GM18870 (cell line): Measurements from ENCODE around the gene TAF10.

Source experiments
- ATAC-seq: cut with Tn5 transposase; IDR thresholded peaks from one replicate; pipeline ENCODE4 v1.9.1; 2021; ENCODE audit warnings: moderate library complexity; ENCODE audit not compliant: unreplicated experiment

TAF10 gene

GRCh38 chr11:6561288-6561687 lies 50.7 kb downstream of the TAF10 start:
- no peak for ATAC-seq
